Activated CD8-positive, alpha-beta memory T cell treated with anti-CD3 and anti-CD28 coated beads for 4 hours (primary cell): ENCODE data around the gene LTBP2.

Experiments
- DNase-seq, 2 donors: peaks; one replicate each; pipeline ENCODE4 v3.0.0-alpha.2; 2020; ENCODE audit warnings: low read depth in 2 of 2

Gene LTBP2

GRCh38 chr14:74571901-74572725 lies 39.9 kb downstream of the LTBP2 start:
- no peak for DNase-seq

- DNase-seq: no peak
These were observed 40.6 kb downstream of the LTBP2 start for GRCh38 chr14:74571441-74571841.

GRCh38 chr14:74570696-74571095 lies 41.3 kb downstream of the LTBP2 start:
- no peak for DNase-seq

GRCh38 chr14:74569806-74570591 lies 42.0 kb downstream of the LTBP2 start:
- DNase-seq: no peak

- no peak for DNase-seq
These were observed 42.6 kb downstream of the LTBP2 start for GRCh38 chr14:74569387-74569786.

- no peak for DNase-seq
These were observed 43.1 kb downstream of the LTBP2 start for GRCh38 chr14:74568911-74569310.

- no peak for DNase-seq
These were observed 43.7 kb downstream of the LTBP2 start for GRCh38 chr14:74568380-74568649.

- no peak for DNase-seq
These were observed 44.2 kb downstream of the LTBP2 start for GRCh38 chr14:74567646-74568379.

- DNase-seq: no peak
These were observed 44.8 kb downstream of the LTBP2 start for GRCh38 chr14:74567219-74567618.

- DNase-seq: no peak
These were observed 45.6 kb downstream of the LTBP2 start for GRCh38 chr14:74566174-74567141.

GRCh38 chr14:74563586-74564159 lies 48.4 kb downstream of the LTBP2 start:
- no peak for DNase-seq

GRCh38 chr14:74563233-74563585 lies 48.8 kb downstream of the LTBP2 start:
- no peak for DNase-seq

- no peak for DNase-seq
These were observed 49.4 kb downstream of the LTBP2 start for GRCh38 chr14:74562515-74563232.

GRCh38 chr14:74558655-74559054 lies 53.4 kb downstream of the LTBP2 start:
- no peak for DNase-seq

GRCh38 chr14:74557691-74558090 lies 54.3 kb downstream of the LTBP2 start:
- DNase-seq: no peak

- DNase-seq: no peak
These were observed 56.5 kb downstream of the LTBP2 start for GRCh38 chr14:74555476-74556050.

GRCh38 chr14:74554742-74555362 lies 57.2 kb downstream of the LTBP2 start:
- DNase-seq: no peak

GRCh38 chr14:74552623-74553022 lies 59.4 kb downstream of the LTBP2 start:
- DNase-seq: no peak
